ENCODE results near the gene C4A.
A peak's percentile ranks its signal among the peaks of the same experiment; 100 is the strongest.
"Not testable (repeated sequence)": the region's sequence is repeated elsewhere in the genome, so short reads cannot be mapped to it uniquely, and the experiment has no call there.

C4A gene

DNA sequence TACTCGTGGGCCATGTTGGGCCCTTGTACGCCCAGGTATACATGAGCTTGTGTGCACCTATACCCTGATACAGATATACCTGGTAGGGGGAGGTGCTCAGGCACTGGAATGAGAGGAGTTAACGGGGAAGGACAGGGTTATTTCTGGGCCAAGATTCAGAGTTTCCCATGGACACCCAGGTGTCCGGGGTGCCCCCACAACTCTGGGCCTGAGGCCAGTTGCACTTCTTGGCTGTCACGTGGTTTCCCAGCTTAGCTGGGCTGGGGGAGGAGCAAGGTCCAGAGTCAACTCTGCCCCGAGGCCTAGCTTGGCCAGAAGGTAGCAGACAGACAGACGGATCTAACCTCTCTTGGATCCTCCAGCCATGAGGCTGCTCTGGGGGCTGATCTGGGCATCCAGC, at the start of gene C4A:
C4A (plus strand) TSS at position 314 of the 400 bp plus-strand sequence; CDS start at position 365, 51 bp downstream.
- DNase-seq, result not testable (repeated sequence)

GRCh38 chr6:31932137-31932536, 49.7 kb upstream of the C4A start:
- intact Hi-C loops (cut with DNase I); DNase-seq: not testable (repeated sequence)

More for the DNA sequence above, at the start of gene C4A:
- intact Hi-C loops (cut with DNase I), result not testable (repeated sequence)

DNA sequence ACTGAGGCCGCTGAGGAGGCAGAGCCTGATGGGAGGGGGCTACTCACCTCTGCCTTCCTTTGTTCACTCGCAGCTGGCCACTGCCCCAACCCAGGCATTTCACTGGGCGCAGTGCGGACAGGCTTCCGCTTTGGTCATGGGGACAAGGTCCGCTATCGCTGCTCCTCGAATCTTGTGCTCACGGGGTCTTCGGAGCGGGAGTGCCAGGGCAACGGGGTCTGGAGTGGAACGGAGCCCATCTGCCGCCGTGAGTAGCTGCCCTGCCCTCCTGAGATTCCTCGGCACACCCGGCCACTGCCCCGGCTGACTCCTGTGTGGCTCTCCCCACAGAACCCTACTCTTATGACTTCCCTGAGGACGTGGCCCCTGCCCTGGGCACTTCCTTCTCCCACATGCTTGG, 48.3 kb upstream of the C4A start:
- DNase-seq, result peak in 1 of 10 donors; percentile 85

DNA sequence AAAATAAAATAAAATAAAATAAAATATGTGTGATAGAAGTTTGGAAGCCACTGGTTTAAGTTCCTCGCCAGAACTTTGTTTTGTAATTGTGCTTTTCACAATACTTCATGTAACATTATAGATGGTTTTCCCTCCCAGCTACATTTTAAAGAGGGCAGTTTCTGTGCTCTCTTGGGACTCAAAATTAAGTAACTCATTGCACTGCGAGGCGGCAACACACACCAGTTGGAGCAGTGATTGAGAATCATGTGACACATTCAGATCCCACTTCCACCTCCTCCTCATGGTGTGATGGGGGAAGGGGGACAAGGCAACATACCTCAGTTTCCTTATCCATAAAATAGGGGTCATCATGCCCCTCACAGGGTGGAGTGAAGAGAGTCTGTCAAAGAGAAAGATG, 46.8 kb upstream of the C4A start:
- DNase-seq, result no peak
- intact Hi-C loops (cut with DNase I), result no loop called here

More for the DNA sequence above, 48.3 kb upstream of the C4A start:
- intact Hi-C loops (cut with DNase I), result no loop called here

DNA sequence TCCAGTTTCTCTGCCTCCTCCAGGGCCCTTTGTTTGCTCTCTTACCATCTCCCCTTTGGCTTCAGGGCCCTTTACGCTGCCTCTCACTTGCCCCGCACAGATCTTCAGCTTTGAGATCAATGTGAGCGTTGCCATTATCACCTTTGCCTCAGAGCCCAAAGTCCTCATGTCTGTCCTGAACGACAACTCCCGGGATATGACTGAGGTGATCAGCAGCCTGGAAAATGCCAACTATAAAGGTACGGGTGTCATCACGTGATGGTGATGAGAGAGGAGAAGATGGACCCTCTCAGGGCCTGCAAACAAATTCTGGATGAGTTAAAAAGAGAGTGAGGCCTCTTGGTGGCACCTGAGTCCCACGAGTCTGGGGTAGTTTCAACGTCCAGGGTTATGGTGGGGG, 46.0 kb upstream of the C4A start:
- DNase-seq, result no peak
- intact Hi-C loops (cut with DNase I), result no loop called here

DNA sequence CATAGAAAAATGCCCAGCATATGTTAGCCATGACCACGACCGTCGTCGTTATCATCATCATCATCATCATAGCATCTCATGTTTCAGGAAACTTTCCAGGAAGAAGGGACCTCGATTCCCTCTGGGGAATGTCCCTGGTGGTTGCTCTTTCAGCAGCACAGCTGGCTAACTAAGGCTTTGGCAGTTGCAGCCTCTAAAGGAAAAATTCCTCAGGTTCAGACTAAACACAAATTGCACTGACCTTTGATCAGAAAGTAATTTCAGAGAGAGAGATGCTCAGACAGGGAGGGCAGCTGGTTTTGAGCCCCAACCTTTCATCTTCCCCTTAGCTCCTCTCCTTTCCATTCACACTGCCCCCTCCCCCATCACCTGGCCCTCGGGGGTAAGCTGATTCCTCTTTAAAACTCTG, 41.6 kb upstream of the C4A start:
- no peak for DNase-seq
- intact Hi-C loops (cut with DNase I), result no loop called here

DNA sequence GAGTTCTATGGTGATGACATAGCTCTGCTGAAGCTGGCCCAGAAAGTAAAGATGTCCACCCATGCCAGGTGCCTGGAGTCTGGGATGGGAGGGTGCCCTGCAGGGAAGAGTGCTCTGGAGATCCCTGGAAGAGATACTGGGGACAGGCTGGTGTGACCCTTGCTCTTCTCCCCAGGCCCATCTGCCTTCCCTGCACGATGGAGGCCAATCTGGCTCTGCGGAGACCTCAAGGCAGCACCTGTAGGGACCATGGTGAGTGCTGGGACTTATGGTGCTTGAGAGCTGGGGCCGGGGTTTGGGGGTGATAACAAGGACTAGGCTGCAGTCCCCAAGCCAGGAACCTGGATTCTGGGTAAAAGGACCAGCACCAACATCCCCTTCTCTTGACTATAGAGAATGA, 38.1 kb upstream of the C4A start:
- peak in 1 of 10 donors; percentile 41 for DNase-seq
- intact Hi-C loops (cut with DNase I), result no loop called here

DNA sequence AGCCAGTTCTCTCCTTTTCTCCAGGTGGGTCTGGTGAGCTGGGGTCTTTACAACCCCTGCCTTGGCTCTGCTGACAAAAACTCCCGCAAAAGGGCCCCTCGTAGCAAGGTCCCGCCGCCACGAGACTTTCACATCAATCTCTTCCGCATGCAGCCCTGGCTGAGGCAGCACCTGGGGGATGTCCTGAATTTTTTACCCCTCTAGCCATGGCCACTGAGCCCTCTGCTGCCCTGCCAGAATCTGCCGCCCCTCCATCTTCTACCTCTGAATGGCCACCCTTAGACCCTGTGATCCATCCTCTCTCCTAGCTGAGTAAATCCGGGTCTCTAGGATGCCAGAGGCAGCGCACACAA, 36.7 kb upstream of the C4A start:
- intact Hi-C loops (cut with DNase I), result no loop called here
- peak in 1 of 10 donors; percentile 67 for DNase-seq

- peak in 1 of 10 donors; percentile 81 for DNase-seq
- intact Hi-C loops (cut with DNase I), result no loop called here
Measured at GRCh38 chr6:31945507-31946369, 36.1 kb upstream of the C4A start, which contains the start of gene CFB. Gene CFB, plus strand, starts transcription at chr6:31946095. Its CDS starts 127 bp downstream, at chr6:31946222.

- peak in 1 of 10 donors; percentile 44 for DNase-seq
- intact Hi-C loops (cut with DNase I), result no loop called here
Measured at GRCh38 chr6:31946370-31946885, 35.4 kb upstream of the C4A start.

- intact Hi-C loops (cut with DNase I), result no loop called here
- DNase-seq, result peak in 1 of 10 donors; percentile 69
Measured at GRCh38 chr6:31947070-31947675, 34.7 kb upstream of the C4A start.

- intact Hi-C loops (cut with DNase I), result no loop called here
- no peak for DNase-seq
Measured at GRCh38 chr6:31947864-31948263, 34.0 kb upstream of the C4A start.

DNA sequence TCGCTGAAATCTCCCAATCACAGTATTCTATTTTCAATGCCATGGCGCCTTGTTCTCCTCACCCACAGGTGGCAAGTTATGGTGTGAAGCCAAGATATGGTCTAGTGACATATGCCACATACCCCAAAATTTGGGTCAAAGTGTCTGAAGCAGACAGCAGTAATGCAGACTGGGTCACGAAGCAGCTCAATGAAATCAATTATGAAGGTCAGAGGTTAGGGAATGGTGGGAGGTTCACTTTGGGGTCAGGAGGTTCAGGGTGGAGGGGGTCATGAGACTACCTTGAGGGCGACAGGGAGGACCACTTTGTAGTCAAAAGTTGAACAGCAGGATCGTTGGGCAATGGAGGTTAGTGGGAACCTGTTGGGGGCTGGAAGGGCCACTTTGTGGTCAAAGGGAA, 33.6 kb upstream of the C4A start:
- intact Hi-C loops (cut with DNase I), result no loop called here
- peak in 1 of 10 donors; percentile 14 for DNase-seq

DNA sequence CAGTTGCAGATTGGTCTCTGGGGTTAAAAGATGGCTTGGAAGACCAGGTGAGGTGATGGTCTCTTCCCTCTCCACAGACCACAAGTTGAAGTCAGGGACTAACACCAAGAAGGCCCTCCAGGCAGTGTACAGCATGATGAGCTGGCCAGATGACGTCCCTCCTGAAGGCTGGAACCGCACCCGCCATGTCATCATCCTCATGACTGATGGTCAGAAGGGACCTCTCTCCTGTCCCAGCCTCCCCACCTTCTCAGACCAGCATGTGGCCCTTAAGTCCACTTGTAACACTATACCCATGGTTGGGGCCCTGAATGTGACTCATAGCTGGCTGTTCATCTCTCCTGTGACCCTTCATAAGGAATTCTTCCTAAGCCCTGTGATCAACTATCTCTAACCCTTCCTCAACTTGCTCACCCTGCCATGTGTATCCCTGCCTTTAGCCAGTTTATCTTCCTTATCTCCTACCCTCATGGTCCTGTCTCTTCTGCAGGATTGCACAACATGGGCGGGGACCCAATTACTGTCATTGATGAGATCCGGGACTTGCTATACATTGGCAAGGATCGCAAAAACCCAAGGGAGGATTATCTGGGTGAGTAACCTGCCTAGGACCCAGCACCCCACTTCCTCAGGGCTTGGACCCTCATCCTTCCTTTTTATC, 33.0 kb upstream of the C4A start:
- intact Hi-C loops (cut with DNase I), result no loop called here
- peak in 1 of 10 donors; percentile 75 for DNase-seq

DNA sequence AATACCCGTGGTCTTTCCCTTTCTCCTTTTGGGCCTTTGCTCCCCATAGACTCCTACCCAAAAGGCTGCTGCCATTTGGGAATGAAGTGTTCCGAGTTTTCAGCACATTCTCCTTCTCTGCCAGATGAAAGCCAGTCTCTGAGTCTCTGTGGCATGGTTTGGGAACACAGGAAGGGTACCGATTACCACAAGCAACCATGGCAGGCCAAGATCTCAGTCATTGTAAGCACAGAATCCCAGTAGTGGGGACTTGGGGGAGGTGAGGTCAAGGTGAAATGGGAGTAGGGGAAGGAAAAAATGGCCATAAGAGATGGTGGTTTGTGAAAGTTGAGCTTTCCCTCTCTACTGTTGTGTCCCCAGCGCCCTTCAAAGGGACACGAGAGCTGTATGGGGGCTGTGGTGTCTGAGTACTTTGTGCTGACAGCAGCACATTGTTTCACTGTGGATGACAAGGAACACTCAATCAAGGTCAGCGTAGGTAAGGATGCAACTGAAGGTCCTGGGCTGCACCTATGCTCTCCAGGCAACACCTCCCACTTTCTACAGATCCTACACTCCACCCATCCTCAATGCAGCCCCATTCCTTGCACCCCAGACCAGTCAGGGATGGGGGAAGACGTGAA, 31.8 kb upstream of the C4A start:
- intact Hi-C loops (cut with DNase I), result loop anchor here (5.0 to 10.0 kb wide), 3 partner anchors 48 to 405 kb away; partner anchors contain the start of genes ATP6V1G2, DDX39B, LY6G5C and NFKBIL1
- peak in 1 of 10 donors; percentile 33 for DNase-seq

DNA sequence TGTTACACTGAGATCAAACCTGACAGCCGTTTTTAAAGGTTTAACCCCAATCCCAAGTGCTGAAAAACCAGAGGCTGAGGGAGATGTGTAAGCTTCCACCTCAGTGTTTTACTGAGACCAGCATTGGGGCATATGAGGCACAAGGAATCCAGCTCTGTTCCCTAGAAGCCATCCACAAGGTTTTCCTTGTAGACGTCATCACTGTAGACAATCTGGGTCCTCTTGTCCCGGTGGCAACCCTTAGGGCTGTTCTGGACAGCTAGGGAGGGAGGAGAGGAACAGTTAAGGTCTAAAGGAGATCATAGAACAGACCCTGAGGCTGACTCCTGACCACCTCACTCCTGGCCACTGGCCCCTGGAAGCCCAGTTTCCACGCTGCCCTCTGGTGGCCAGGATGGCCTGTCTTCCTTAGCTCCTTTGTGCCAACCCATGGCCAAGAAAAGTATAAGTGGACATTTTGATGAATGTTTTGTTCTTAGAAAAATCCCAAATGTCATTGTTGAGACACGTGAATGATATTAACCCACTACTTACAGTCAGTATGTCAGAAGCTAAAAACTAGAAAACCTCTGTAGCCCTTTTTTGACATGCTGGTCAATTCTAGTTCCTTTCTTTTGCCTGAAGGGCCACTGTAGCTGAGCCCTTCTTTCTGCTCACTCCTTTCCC, 29.6 kb upstream of the C4A start:
- intact Hi-C loops (cut with DNase I), result loop anchor here (5.0 to 10.0 kb wide), 3 partner anchors 50 to 407 kb away; partner anchors contain the start of genes ATP6V1G2, DDX39B, LY6G5C and NFKBIL1
- peak in 8 of 10 donors; percentile 31 to 93 (median 56) for DNase-seq

DNA sequence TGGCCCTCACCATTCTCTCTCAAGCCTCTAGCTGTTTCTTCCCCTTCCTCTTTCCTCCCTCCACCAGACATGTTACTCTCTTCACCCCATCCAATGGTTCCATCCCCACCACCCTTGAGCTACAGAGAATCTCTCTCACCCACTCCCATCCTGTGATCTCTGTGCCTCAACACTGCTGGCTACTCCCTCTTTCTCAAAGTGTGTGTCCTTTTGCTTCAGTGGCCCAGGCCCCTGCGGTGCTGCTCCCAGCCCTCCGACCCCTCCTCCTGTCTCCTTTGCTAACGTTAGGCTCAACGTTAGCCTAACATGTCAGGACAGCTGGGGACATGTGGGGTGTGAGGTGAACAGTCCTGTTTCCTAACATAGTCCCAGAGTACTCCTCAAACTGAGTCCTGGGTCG, 29.0 kb upstream of the C4A start:
- intact Hi-C loops (cut with DNase I), result loop anchor here (5.0 to 10.0 kb wide), 3 partner anchors 51 to 408 kb away; partner anchors contain the start of genes ATP6V1G2, DDX39B, LY6G5C and NFKBIL1
- peak in 1 of 10 donors; percentile 43 for DNase-seq

- intact Hi-C loops (cut with DNase I), result loop anchor here (5.0 to 10.0 kb wide), 3 partner anchors 52 to 410 kb away; partner anchors contain the start of genes ATP6V1G2, DDX39B, LY6G5C and NFKBIL1
- DNase-seq, result peak in 1 of 10 donors; percentile 70
Measured at GRCh38 chr6:31954511-31954910, 27.3 kb upstream of the C4A start.

DNA sequence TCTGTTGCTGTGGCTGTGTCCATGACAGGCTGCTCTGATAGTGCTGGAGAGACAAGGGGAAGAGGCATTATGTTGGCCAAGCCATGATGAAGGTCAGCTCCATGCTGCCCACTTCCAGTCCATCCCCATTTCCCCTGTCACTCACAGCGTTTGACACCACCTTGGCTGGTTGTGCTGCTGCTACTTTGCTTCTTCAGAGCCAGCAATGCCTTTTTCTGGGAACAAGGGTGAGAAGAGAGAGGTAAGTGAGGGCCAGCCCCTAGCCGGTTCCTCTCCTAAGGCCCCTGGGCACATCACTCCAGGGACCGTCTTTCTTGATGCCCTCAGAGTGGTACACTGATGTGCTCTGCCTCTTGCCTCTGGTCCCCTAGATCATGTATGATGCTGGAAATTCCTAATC, 25.1 kb upstream of the C4A start:
- peak in 1 of 10 donors; percentile 13 for DNase-seq
- intact Hi-C loops (cut with DNase I), result loop anchor here (10.0 kb wide), 1 partner anchor 412 kb away; the partner anchor contains the start of genes ATP6V1G2, DDX39B and NFKBIL1
